ENCODE results near the gene MS4A6A. TPM values are rescaled to one million over a fixed set of nuclear protein-coding genes. Genes with fewer than 3 reads are reported as not detected.
A peak's percentile ranks its signal among the peaks of the same experiment; 100 is the strongest.
"Not testable (repeated sequence)": the region's sequence is repeated elsewhere in the genome, so short reads cannot be mapped to it uniquely, and the experiment has no call there.

MS4A6A gene
- total RNA-seq, 1 donor from 2014 or later: not detected

DNA sequence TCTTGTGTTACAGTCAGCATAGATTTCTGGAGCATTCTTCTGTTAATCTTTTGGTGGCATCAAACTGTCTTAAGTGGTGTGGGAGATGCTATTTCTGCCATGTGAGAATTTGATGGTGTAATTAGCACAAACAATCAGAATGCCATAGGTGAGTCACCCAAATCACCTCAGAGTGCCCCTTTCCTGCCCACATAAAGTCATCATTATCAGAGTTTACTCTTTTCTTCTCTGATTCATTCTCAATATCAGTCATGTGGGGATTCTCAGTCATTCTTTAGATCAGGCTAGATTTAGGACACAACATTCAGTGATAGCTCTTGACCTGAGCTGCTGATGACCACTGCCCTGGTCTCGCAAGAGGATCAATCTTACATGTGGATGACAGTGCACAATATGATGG is 23.7 kb upstream of the MS4A6A start:
- Mint-ChIP-seq H3K27me3 (no peaks in the 10 kb centered on the region), H3K27ac (no peak overlapping the region), H3K4me1 (peaks cover 29% of the 10 kb centered on the region), H3K36me3 (ENCODE audit: low read depth) (no peaks in the 10 kb centered on the region), H3K4me3 (no peak overlapping the region), H3K9me3 (peaks cover 3% of the 10 kb centered on the region)
- intact Hi-C loops (cut with micrococcal nuclease): no loop called here
- ATAC-seq (ENCODE audit: low read depth) (peak; percentile 57), DNase-seq (no peak)
- CTCF ChIA-PET: no interaction called here
- POLR2A ChIA-PET: no interaction called here
- TF ChIP-seq, protein P1, sequence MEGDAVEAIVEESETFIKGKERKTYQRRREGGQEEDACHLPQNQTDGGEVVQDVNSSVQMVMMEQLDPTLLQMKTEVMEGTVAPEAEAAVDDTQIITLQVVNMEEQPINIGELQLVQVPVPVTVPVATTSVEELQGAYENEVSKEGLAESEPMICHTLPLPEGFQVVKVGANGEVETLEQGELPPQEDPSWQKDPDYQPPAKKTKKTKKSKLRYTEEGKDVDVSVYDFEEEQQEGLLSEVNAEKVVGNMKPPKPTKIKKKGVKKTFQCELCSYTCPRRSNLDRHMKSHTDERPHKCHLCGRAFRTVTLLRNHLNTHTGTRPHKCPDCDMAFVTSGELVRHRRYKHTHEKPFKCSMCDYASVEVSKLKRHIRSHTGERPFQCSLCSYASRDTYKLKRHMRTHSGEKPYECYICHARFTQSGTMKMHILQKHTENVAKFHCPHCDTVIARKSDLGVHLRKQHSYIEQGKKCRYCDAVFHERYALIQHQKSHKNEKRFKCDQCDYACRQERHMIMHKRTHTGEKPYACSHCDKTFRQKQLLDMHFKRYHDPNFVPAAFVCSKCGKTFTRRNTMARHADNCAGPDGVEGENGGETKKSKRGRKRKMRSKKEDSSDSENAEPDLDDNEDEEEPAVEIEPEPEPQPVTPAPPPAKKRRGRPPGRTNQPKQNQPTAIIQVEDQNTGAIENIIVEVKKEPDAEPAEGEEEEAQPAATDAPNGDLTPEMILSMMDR (IDR thresholded peaks at IDR 0.05): no peak

DNA sequence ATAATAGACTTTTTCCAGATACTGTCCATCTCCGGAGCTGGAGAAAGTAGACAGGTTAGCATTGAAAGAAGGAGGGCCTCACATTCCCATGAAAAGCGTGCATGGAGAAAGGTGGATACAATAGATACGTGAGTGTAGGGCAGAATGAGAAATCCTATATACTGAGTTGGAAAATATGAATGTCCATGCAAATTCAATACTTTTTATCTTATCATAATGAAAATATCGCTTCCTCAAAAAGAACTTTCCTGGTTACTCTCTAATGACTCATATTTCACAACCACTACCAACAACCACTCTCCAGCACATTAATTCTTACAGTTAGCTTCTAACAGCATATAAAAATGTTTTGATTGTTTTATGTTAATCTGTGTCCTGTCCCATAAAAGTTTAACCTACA is 22.0 kb upstream of the MS4A6A start:
- Mint-ChIP-seq H3K4me1 (peaks cover 25% of the 10 kb centered on the region), H3K4me3 (no peak overlapping the region), H3K36me3 (ENCODE audit: low read depth) (no peaks in the 10 kb centered on the region), H3K9me3 (peaks cover 3% of the 10 kb centered on the region), H3K27me3 (no peaks in the 10 kb centered on the region), H3K27ac (no peak overlapping the region)
- POLR2A ChIA-PET: no interaction called here
- TF ChIP-seq, protein P1 (IDR thresholded peaks at IDR 0.05): no peak
- no peak for DNase-seq
- intact Hi-C loops (cut with micrococcal nuclease): no loop called here
- CTCF ChIA-PET: no interaction called here
- ATAC-seq (ENCODE audit: low read depth): peak; percentile 57

DNA sequence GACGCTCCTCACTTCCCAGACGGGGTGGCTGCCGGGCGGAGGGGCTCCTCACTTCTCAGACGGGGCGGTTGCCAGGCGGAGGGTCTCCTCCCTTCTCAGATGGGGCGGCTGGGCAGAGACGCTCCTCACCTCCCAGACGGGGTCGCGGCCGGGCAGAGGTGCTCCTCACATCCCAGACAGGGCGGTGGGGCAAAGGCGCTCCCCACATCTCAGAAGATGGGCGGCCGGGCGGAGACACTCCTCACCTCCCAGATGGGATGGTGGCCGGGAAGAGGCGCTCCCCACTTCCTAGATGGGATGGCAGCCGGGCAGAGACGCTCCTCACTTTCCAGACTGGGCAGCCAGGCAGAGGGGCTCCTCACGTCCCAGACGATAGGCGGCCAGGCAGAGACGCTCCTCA is 18.5 kb upstream of the MS4A6A start:
- H3K4me1 Mint-ChIP-seq: peaks cover 17% of the 10 kb centered on the region
- H3K27ac Mint-ChIP-seq; intact Hi-C loops (cut with micrococcal nuclease); POLR2A ChIA-PET; H3K9me3 Mint-ChIP-seq; H3K4me3 Mint-ChIP-seq; CTCF ChIA-PET; H3K27me3 Mint-ChIP-seq; H3K36me3 Mint-ChIP-seq (ENCODE audit: low read depth); ATAC-seq (ENCODE audit: low read depth); DNase-seq: not testable (repeated sequence)

DNA sequence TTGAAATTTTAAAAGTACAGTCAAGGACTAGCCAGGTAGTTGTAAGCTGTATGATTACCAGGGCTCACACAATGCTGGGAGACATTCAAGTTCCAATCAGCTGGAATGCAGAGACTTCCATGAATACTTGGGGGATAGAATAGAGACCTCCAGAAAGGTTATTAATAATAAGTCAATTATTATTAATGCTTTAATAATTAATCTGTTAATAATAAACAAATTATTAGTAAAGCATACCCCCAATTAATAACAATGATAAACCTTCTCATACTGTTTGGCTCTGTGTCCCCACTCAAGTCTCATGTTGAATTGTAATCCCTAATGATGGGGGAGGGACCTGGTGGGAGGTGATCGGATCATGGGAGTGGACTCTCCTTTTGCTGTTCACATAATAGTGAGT is 14.6 kb upstream of the MS4A6A start:
- CTCF ChIA-PET: interaction anchor here (2.2 kb wide), 1 partner anchor 54 kb away, joined by 6 read pairs; no protein-coding TSS in a partner anchor
- intact Hi-C loops (cut with micrococcal nuclease): no loop called here

DNA sequence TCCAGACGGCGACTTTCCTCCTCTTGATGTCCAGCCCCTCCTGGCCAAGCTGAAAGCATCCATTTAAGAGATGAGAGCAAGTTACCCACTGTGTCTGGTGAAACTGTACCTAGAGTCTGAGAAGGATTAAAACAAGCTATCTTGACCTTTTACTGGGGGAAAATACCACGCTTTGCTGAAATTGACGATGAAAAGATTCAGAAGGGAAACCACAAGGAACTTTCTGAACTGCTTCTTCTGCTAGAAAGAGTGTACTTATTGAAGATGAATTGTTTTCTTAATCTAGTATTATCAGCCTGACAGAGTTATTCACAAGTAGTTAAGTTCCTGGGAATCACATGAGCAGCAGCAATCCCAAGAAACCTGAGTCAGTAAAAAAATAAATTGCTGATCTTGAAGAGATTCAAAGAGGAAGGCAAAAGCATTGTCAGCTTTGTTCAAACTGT is 13.1 kb upstream of the MS4A6A start:
- ChIA-PET POLR2A (no interaction called here), CTCF (interaction anchor here (2.2 kb wide), 1 partner anchor 55 kb away, joined by 6 read pairs; no protein-coding TSS in a partner anchor)
- DNase-seq (no peak), ATAC-seq (ENCODE audit: low read depth) (no peak)
- Mint-ChIP-seq H3K4me3 (peak overlapping the region; percentile 25), H3K27ac (peak overlapping the region; percentile 42), H3K4me1 (peaks cover 27% of the 10 kb centered on the region), H3K9me3 (peaks cover 13% of the 10 kb centered on the region), H3K36me3 (ENCODE audit: low read depth) (no peaks in the 10 kb centered on the region), H3K27me3 (peaks cover 3% of the 10 kb centered on the region)
- intact Hi-C loops (cut with micrococcal nuclease): no loop called here
- TF ChIP-seq, protein P1 (IDR thresholded peaks at IDR 0.05): no peak

More for the DNA sequence above, 14.6 kb upstream of the MS4A6A start:
- DNase-seq: no peak
- Mint-ChIP-seq H3K27ac (no peak overlapping the region), H3K36me3 (ENCODE audit: low read depth) (no peaks in the 10 kb centered on the region), H3K4me1 (peaks cover 27% of the 10 kb centered on the region), H3K27me3 (peaks cover 3% of the 10 kb centered on the region), H3K4me3 (no peak overlapping the region), H3K9me3 (peaks cover 13% of the 10 kb centered on the region)
- no peak for ATAC-seq (ENCODE audit: low read depth)
- TF ChIP-seq, protein P1 (IDR thresholded peaks at IDR 0.05): no peak
- POLR2A ChIA-PET: no interaction called here

DNA sequence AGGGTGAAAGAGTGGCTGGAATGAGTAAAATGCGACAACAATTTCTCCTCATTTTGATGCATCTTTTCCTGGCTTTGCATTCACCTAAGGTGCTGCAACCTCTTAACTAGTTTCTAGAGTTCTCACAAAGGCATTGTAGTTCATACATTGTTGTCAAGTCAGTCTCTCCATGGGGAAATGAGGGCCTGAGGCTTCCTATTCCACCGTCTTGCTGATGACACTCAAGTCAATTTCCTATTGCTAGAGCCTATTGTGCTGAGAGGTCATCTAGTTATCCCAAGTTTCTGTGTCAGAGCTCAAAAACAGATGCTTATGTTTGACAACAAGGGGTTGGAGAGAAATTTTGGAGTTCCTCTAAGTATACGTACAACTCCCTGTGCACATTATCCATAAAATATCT is 11.6 kb upstream of the MS4A6A start:
- ATAC-seq (ENCODE audit: low read depth) (no peak), DNase-seq (no peak)
- no peaks in the 10 kb centered on the region for H3K36me3 Mint-ChIP-seq (ENCODE audit: low read depth)
- H3K9me3 Mint-ChIP-seq: peaks cover 13% of the 10 kb centered on the region
- TF ChIP-seq, protein P1 (IDR thresholded peaks at IDR 0.05): no peak
- H3K4me3 Mint-ChIP-seq: no peak overlapping the region
- intact Hi-C loops (cut with micrococcal nuclease): no loop called here
- ChIA-PET POLR2A (no interaction called here), CTCF (no interaction called here)
- H3K27me3 Mint-ChIP-seq: peaks cover 3% of the 10 kb centered on the region
- peaks cover 27% of the 10 kb centered on the region for H3K4me1 Mint-ChIP-seq
- no peak overlapping the region for H3K27ac Mint-ChIP-seq
